Thymus (tissue), 11 donors: ENCODE results near the gene RETREG1. TPM values are rescaled to one million over a fixed set of nuclear protein-coding genes. Genes with fewer than 3 reads are reported as not detected.

ENCODE experiments used
- DNase-seq, 9 donors: peaks; one replicate each; pipeline ENCODE4 v3.0.0-alpha.2; 2013; ENCODE audit warnings: low spot score in 9 of 9, low read depth in 6 of 9, missing footprints in 1 of 9
- H3K27ac ChIP-seq, 2 donors: one replicate each; pipeline ENCODE4 v1.5.1; 2013; ENCODE audit warnings: control low read depth in 1 of 2, low read depth in 1 of 2, low read length in 1 of 2, mild to moderate bottlenecking in 1 of 2, moderate library complexity in 1 of 2
- H3K27me3 ChIP-seq, 2 donors: one replicate each; pipeline ENCODE4 v1.5.1; 2013; ENCODE audit warnings: low read length in 1 of 2; ENCODE audit not compliant: control insufficient read depth in 2 of 2, insufficient read depth in 1 of 2
- H3K36me3 ChIP-seq, 2 donors: one replicate each; pipeline ENCODE4 v1.5.1; 2013; ENCODE audit warnings: low read length in 1 of 2, mild to moderate bottlenecking in 1 of 2, moderate library complexity in 1 of 2; ENCODE audit not compliant: control insufficient read depth in 2 of 2, insufficient read depth in 2 of 2
- H3K4me1 ChIP-seq, 2 donors: one replicate each; pipeline ENCODE4 v1.5.1; 2013; ENCODE audit warnings: low read length in 2 of 2; ENCODE audit not compliant: control insufficient read depth in 2 of 2, insufficient read depth in 2 of 2
- H3K4me3 ChIP-seq, 2 donors: one replicate each; pipeline ENCODE4 v1.5.1; 2013; ENCODE audit warnings: low read length in 2 of 2, control low read depth in 1 of 2, mild to moderate bottlenecking in 1 of 2
- H3K9me3 ChIP-seq, 2 donors: one replicate each; pipeline ENCODE4 v1.5.1; 2013; ENCODE audit warnings: low read length in 1 of 2, mild to moderate bottlenecking in 1 of 2; ENCODE audit not compliant: control insufficient read depth in 2 of 2, insufficient read depth in 1 of 2
- WGBS: extraction: QIAGEN DNeasy Blood & Tissue Kit; methylation state at CpG from one replicate; pipeline ENCODE4 v1.1.7; 2013; 5-methylcytosine and 5-hydroxymethylcytosine counted together
- polyA plus RNA-seq: library from polyadenylated mRNA; stranded (reverse); fragments of 200-250 nt; gene quantifications from one replicate; pipeline ENCODE4 v1.2.3, GENCODE V29; 2013
- total RNA-seq: library from RNA; stranded (reverse); fragments of 120-200 nt; gene quantifications from one replicate; pipeline ENCODE4 v1.2.4, GENCODE V29; 2013
- donor health status: healthy.

The RETREG1 gene
- total and polyA plus RNA-seq, 2 donors, result 34.1 to 37.7 TPM

- H3K4me3 ChIP-seq, result peak within 1 kb of the TSS; percentile 92 to 98
- under 1% methylated on average over 75 of the region's 75 CpGs for WGBS
- DNase-seq, result peak; percentile 62 to 94 (median 84)
These were observed 151.0 kb downstream of the RETREG1 start, which contains the start of gene ZNF622 for GRCh38 chr5:16465544-16466432. Gene ZNF622 (minus strand): TSS chr5:16465800. CDS start chr5:16465665, 135 bp downstream.

GRCh38 chr5:16464664-16465543 is 151.9 kb downstream of the RETREG1 start:
- Histone ChIP-seq H3K27me3 (no peaks in the 10 kb centered on the region), H3K4me1 (peaks cover 17 to 20% of the 10 kb centered on the region in 2 donors), H3K4me3 (peak overlapping the region; percentile 92 to 98), H3K36me3 (peaks cover 22 to 35% of the 10 kb centered on the region in 2 donors), H3K9me3 (no peaks in the 10 kb centered on the region), H3K27ac (peak overlapping the region; percentile 38 to 89)
- WGBS, result 7% methylated on average over 40 of the region's 40 CpGs
- DNase-seq, result peak in 2 of 9 donors; percentile 4 to 15

More at GRCh38 chr5:16465544-16466432, 151.0 kb downstream of the RETREG1 start, which contains the start of gene ZNF622:
- Histone ChIP-seq H3K4me1 (peaks cover 17 to 20% of the 10 kb centered on the region in 2 donors), H3K27ac (peak within 1 kb of the TSS; percentile 38 to 89), H3K27me3 (no peaks in the 10 kb centered on the region), H3K36me3 (peaks cover 22 to 30% of the 10 kb centered on the region in 2 donors), H3K9me3 (no peaks in the 10 kb centered on the region)

DNA sequence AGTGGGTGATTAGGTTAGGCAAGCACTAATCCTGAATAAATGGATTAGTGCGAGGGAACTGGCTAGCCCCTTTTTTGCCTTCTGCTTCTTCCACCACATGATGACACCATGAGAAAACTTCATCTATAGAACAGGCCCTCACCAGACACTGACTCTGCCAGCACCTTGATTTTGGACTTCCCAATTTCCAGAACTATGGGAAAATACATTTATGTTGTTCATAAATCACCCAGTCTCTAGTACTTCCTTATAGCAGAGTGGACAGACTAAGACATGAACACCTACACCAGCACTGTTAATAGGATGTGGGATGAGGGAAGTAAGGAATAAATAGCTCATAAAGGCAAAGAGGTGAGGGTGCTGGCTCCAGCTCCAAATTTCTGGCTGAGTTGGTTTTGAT is 152.6 kb downstream of the RETREG1 start:
- Histone ChIP-seq H3K4me1 (peaks cover 17 to 20% of the 10 kb centered on the region in 2 donors), H3K4me3 (peak overlapping the region; percentile 92 to 98), H3K36me3 (peaks cover 24 to 40% of the 10 kb centered on the region in 2 donors), H3K9me3 (no peaks in the 10 kb centered on the region), H3K27ac (no peak overlapping the region), H3K27me3 (no peaks in the 10 kb centered on the region)
- DNase-seq, result no peak
- WGBS, result 96% methylated on average over 1 of the region's 1 CpG

GRCh38 chr5:16461782-16462181 is 155.0 kb downstream of the RETREG1 start:
- no peak overlapping the region for H3K27ac ChIP-seq
- WGBS, result 92% methylated on average over 1 of the region's 1 CpG
- no peaks in the 10 kb centered on the region for H3K9me3 ChIP-seq
- DNase-seq, result no peak
- no peaks in the 10 kb centered on the region for H3K27me3 ChIP-seq
- peaks cover 14 to 16% of the 10 kb centered on the region in 2 donors for H3K4me1 ChIP-seq
- no peak overlapping the region for H3K4me3 ChIP-seq
- peaks cover 32 to 59% of the 10 kb centered on the region in 2 donors for H3K36me3 ChIP-seq

DNA sequence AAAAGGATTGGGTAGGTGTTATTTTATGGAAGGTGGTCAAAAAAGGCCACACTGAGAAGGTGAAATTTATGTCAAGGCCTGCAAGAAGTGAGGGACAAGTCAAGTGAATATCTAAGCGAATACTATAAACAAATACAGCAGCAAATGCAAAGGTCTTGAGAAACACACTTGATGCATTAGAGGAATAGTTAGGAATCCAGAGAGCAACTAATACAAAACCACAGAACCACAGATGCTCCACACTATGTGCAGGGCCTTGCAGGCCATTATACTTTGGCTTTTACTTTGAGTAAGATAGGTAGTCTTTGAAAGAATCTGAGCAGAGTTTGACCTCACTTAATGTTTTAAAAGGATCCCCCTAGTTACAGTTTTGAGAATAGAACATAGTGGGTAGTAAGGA is 155.8 kb downstream of the RETREG1 start:
- 98% methylated on average over 1 of the region's 1 CpG for WGBS
- Histone ChIP-seq H3K4me3 (no peak overlapping the region), H3K9me3 (no peaks in the 10 kb centered on the region), H3K36me3 (peaks cover 34 to 67% of the 10 kb centered on the region in 2 donors), H3K4me1 (peaks cover 12 to 13% of the 10 kb centered on the region in 2 donors), H3K27me3 (no peaks in the 10 kb centered on the region), H3K27ac (no peak overlapping the region)
- DNase-seq, result no peak

DNA sequence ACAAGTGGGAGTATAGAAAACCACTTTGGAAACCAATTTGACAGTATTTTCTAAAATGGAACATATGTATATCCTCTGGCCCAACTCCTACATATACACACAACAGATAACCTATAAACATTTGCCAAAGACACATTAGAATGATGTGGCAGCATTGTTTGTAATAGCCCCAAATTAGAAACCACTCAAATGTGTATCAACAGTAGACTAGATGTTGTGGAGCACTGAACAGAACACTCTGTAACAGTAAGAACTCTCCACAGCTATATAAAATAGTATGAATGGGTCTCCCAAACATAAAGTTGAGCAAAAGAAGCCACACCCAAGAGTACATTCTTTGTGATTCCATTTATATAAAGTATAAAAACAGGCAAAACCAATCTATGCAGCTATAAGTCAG is 157.3 kb downstream of the RETREG1 start:
- H3K9me3 ChIP-seq, result no peaks in the 10 kb centered on the region
- H3K27me3 ChIP-seq, result no peaks in the 10 kb centered on the region
- H3K4me1 ChIP-seq, result peaks cover 10 to 11% of the 10 kb centered on the region in 2 donors
- DNase-seq, result no peak
- H3K36me3 ChIP-seq, result peaks cover 45 to 82% of the 10 kb centered on the region in 2 donors
- no peak overlapping the region for H3K27ac ChIP-seq
- H3K4me3 ChIP-seq, result no peak overlapping the region

- Histone ChIP-seq H3K9me3 (no peaks in the 10 kb centered on the region), H3K4me1 (peaks cover 0 to 5% of the 10 kb centered on the region in 2 donors), H3K27ac (no peak overlapping the region), H3K27me3 (no peaks in the 10 kb centered on the region), H3K36me3 (peaks cover 46 to 81% of the 10 kb centered on the region in 2 donors), H3K4me3 (no peak overlapping the region)
- WGBS, result 88% methylated on average over 1 of the region's 1 CpG
- no peak for DNase-seq
These were observed 158.9 kb downstream of the RETREG1 start for GRCh38 chr5:16457853-16458252.

DNA sequence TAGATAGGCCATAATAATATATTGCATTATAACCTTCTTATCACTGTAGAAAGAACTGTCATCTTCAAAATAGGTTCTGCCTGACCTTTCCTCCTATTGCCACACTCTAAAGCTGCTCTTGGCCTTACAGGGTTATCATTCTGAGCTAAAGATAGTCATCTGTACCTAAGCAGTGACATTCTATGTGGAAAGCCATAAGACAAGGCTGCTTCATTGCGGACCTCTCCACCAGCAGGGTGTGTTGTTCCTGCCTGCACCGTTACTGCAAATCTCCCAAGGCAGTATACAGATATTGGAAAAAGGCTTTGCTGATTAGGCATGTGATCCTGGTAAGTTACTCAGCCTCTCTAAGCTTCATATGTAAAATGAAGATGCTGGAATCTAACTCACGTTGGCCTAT is 159.3 kb downstream of the RETREG1 start:
- DNase-seq, result no peak
- Histone ChIP-seq H3K4me3 (no peak overlapping the region), H3K27ac (no peak overlapping the region), H3K9me3 (no peaks in the 10 kb centered on the region), H3K27me3 (no peaks in the 10 kb centered on the region), H3K4me1 (peaks cover 0 to 5% of the 10 kb centered on the region in 2 donors), H3K36me3 (peaks cover 44 to 81% of the 10 kb centered on the region in 2 donors)
- WGBS, result 96% methylated on average over 3 of the region's 3 CpGs
